Fibroblast of mammary gland (primary cell): ENCODE data around the gene ATG10.
"Not testable (repeated sequence)": the region's sequence is repeated elsewhere in the genome, so short reads cannot be mapped to it uniquely, and the experiment has no call there.

Experiments used
- DNase-seq: peaks from one replicate; pipeline ENCODE4 v3.0.0-alpha.2; 2010; ENCODE audit warnings: low read depth
- H3K4me3 ChIP-seq: 2 replicates; pipeline ENCODE4 v1.5.1; 2011; ENCODE audit warnings: low read depth, mild to moderate bottlenecking, low read length, moderate library complexity; ENCODE audit not compliant: control insufficient read depth
- CTCF ChIP-seq: conservative IDR thresholded peaks from 2 replicates; pipeline ENCODE4 v1.5.1; 2011; ENCODE audit warnings: low read depth, low read length, inconsistent platforms; ENCODE audit not compliant: control insufficient read depth, insufficient read depth

Gene ATG10

GRCh38 chr5:82111191-82111590 is 139.4 kb downstream of the ATG10 start:
- H3K4me3 ChIP-seq, result no peak overlapping the region
- DNase-seq, result peak; percentile 10
- no peak for TF ChIP-seq CTCF

GRCh38 chr5:82115858-82116257 is 144.0 kb downstream of the ATG10 start:
- H3K4me3 ChIP-seq, result no peak overlapping the region
- no peak for DNase-seq
- TF ChIP-seq CTCF, result no peak

- H3K4me3 ChIP-seq, result no peak overlapping the region
Measured at GRCh38 chr5:82119889-82120288, 148.1 kb downstream of the ATG10 start.

GRCh38 chr5:82129723-82130285 is 158.0 kb downstream of the ATG10 start:
- no peak for TF ChIP-seq CTCF
- DNase-seq, result no peak
- H3K4me3 ChIP-seq, result no peak overlapping the region

More at GRCh38 chr5:82119889-82120288, 148.1 kb downstream of the ATG10 start:
- TF ChIP-seq CTCF, result no peak
- no peak for DNase-seq

- no peak for DNase-seq
- no peak for TF ChIP-seq CTCF
Measured at GRCh38 chr5:82130602-82131001, 158.8 kb downstream of the ATG10 start.

GRCh38 chr5:82137205-82137604 is 165.4 kb downstream of the ATG10 start:
- DNase-seq, result no peak
- H3K4me3 ChIP-seq, result no peak overlapping the region

More at GRCh38 chr5:82130602-82131001, 158.8 kb downstream of the ATG10 start:
- no peak overlapping the region for H3K4me3 ChIP-seq

GRCh38 chr5:82139837-82140236 is 168.0 kb downstream of the ATG10 start:
- not testable (repeated sequence) for H3K4me3 ChIP-seq, DNase-seq

More at GRCh38 chr5:82137205-82137604, 165.4 kb downstream of the ATG10 start:
- no peak for TF ChIP-seq CTCF
